ENCODE results near the gene SPHK2. TPM values are rescaled to one million over a fixed set of nuclear protein-coding genes. Genes with fewer than 3 reads are reported as not detected.

Gene SPHK2
- polyA plus RNA-seq, 1 experiment: 4.6 TPM

DNA sequence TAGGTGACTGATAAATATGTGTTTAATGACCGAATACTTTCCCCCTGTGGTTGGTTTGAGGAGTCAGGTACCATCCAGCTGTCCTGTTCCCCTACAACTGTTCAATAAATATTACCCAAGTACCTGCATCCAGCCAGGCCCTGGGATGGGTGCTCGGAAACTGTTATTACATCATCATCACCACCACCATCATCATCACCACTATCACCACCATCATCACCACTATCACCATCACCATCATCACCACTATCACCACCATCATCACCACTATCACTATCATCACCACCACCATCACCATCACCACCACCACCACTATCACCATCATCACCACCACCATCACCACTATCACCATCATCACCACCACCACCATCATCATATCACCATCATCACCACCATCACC, 49.5 kb downstream of the SPHK2 start:
- H3K4me3 ChIP-seq (ENCODE audit: low read depth, low read length): no peak overlapping the region
- H3K9me3 ChIP-seq (ENCODE audit: control insufficient read depth, insufficient read depth, low read length): no peaks in the 10 kb centered on the region; the same call in 1 of the 2 replicates
- no peak for DNase-seq (ENCODE audit: low read depth, low spot score)
- no peak overlapping the region for H3K27ac ChIP-seq (ENCODE audit: low read depth, low read length)
- peaks cover 3% of the 10 kb centered on the region for H3K27me3 ChIP-seq (ENCODE audit: control insufficient read depth, insufficient read depth, low read length)
- ChIA-PET CTCF (no interaction called here), POLR2A (no interaction called here)
- TF ChIP-seq, protein P1, sequence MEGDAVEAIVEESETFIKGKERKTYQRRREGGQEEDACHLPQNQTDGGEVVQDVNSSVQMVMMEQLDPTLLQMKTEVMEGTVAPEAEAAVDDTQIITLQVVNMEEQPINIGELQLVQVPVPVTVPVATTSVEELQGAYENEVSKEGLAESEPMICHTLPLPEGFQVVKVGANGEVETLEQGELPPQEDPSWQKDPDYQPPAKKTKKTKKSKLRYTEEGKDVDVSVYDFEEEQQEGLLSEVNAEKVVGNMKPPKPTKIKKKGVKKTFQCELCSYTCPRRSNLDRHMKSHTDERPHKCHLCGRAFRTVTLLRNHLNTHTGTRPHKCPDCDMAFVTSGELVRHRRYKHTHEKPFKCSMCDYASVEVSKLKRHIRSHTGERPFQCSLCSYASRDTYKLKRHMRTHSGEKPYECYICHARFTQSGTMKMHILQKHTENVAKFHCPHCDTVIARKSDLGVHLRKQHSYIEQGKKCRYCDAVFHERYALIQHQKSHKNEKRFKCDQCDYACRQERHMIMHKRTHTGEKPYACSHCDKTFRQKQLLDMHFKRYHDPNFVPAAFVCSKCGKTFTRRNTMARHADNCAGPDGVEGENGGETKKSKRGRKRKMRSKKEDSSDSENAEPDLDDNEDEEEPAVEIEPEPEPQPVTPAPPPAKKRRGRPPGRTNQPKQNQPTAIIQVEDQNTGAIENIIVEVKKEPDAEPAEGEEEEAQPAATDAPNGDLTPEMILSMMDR (IDR thresholded peaks at IDR 0.05; ENCODE audit: low read depth, low read length): no peak

DNA sequence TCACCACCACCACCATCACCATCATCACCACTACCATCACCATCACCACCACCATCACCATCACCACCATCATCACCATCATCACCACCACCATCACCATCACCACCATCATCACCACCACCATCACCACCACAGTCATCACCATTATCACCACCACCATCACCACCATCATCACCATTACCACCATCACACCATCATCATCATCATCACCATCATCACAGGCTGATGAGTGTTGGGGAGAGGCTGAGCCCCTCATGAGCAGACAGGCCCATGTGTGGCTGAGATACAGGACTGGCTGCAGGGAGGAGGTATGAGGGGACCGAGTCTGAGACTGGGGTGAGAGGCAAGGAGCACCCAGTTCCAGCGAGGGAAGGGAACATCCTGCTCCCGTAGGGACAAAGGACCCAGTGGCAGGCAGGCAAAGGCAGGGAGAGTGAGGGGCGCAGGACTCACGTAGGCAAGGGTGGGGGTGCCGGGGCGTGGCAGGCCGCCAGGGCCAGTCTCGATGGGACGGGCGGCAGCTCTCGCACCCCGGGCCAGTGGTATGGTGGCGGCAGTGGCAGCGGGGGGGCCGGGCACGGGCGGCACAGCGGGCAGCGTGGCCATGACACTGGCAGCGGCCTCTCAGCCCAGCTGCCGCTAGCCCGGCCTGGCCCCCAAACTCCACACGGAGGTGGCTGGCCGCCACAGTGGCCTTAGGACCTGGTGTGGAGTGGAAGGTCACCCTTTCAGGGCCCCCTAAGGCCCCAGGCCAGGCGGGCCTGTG, 50.8 kb downstream of the SPHK2 start:
- CTCF ChIA-PET: no interaction called here
- TF ChIP-seq, protein P1 (IDR thresholded peaks at IDR 0.05; ENCODE audit: low read depth, low read length): no peak
- Histone ChIP-seq H3K4me3 (ENCODE audit: low read depth, low read length) (no peak overlapping the region), H3K27me3 (ENCODE audit: control insufficient read depth, insufficient read depth, low read length) (peaks cover 3% of the 10 kb centered on the region), H3K27ac (ENCODE audit: low read depth, low read length) (no peak overlapping the region), H3K9me3 (ENCODE audit: control insufficient read depth, insufficient read depth, low read length) (no peaks in the 10 kb centered on the region; the same call in 1 of the 2 replicates)
- no peak for DNase-seq (ENCODE audit: low read depth, low spot score)
- POLR2A ChIA-PET: no interaction called here

DNA sequence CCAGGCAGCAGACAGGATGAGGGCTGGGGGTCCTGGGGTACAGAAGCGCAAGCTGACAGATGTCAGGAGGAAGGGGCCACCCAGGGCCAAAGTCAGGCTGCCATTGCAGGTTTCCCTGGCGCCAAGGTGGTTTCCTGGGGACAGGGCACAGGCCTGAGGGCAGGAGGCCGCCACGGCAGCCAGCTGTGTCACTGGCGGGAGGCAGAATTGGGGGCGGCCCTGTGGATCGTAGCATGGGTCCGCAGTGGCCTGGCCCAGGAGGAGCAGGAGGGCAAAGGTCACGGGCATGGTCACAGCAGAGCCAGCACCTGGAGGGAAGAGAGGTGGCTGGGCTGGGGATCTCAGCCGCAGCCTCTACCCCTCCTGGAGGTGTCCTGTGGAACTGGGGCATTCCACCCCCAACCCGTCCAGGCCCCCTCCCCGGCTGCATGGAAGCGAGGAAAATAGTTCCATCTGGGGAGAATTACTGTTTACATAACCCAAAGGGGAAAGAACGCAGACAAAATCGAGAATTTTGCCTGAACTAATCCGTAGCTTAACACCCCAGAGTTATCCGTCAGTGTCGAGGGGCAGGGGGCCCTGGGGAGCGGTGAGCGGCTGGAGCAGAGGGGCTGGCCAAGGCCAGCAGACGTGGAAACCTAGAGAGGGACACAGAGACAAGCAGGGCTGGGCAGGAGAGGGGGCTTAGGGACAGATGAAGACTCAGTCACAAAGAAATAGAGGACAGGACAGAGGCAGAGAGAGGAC, 51.6 kb downstream of the SPHK2 start:
- H3K9me3 ChIP-seq (ENCODE audit: control insufficient read depth, insufficient read depth, low read length): no peaks in the 10 kb centered on the region; the same call in 1 of the 2 replicates
- H3K4me3 ChIP-seq (ENCODE audit: low read depth, low read length): no peak overlapping the region
- peaks cover 3% of the 10 kb centered on the region for H3K27me3 ChIP-seq (ENCODE audit: control insufficient read depth, insufficient read depth, low read length)
- TF ChIP-seq, protein P1 (IDR thresholded peaks at IDR 0.05; ENCODE audit: low read depth, low read length): no peak
- CTCF ChIA-PET: no interaction called here
- no peak for DNase-seq (ENCODE audit: low read depth, low spot score)
- no peak overlapping the region for H3K27ac ChIP-seq (ENCODE audit: low read depth, low read length)
- POLR2A ChIA-PET: no interaction called here

DNA sequence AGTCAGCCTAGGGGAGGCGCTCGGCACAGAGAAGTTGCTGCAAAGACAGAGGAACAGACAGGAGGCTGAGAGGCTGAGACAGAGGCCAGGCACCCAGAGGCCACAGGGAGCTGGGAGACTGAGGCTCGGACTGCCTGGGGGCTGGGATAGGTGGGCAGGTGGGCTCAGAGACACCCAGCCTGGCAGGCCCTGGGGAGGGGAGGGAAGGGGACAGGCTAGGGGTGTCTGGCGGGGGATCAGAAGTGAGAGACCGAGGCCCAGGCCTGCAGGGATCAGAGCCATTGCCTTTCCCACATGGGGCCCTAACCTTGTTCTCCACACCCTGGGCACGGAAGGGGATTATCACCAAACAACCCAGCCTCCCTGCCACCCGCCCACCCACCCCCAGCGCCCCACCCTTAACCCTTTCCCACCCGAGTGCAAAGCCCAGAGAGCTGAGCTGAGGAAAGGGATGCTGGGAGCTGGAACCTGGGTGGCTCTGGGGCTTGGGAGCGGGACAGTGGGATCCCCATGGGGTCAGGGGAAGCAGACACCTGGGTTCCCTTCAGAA, 52.2 kb downstream of the SPHK2 start:
- H3K27me3 ChIP-seq (ENCODE audit: control insufficient read depth, insufficient read depth, low read length): peaks cover 3% of the 10 kb centered on the region
- H3K9me3 ChIP-seq (ENCODE audit: control insufficient read depth, insufficient read depth, low read length): no peaks in the 10 kb centered on the region; the same call in 1 of the 2 replicates
- H3K27ac ChIP-seq (ENCODE audit: low read depth, low read length): no peak overlapping the region
- H3K4me3 ChIP-seq (ENCODE audit: low read depth, low read length): no peak overlapping the region
- ChIA-PET POLR2A (no interaction called here), CTCF (no interaction called here)
- TF ChIP-seq, protein P1 (IDR thresholded peaks at IDR 0.05; ENCODE audit: low read depth, low read length): no peak
- DNase-seq (ENCODE audit: low read depth, low spot score): no peak

DNA sequence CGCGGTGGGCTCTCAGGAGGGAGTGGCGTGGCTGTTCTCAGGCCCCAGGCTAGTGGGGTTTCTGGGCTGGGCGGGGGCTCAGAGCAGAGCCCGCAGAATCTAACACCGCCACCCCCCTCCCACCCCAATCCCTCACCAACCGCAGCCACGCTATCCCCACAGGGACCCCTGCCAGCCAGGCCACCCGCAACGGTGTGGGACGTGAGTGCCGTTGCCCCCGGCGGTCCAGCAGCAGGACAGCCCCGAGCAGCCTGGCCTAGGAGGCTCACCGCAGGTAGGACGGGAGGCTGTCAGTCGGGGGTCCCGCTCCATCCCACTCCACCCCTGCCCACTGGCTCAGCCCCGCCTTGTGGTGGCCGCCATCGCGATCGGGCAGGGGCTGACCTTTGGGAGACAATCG, 53.7 kb downstream of the SPHK2 start, which contains the start of gene NTN5:
TSS of gene NTN5 (minus strand) at position 24 of the 400 bp plus-strand sequence. CDS start 2,031 bp downstream, outside the sequence.
- Histone ChIP-seq H3K4me3 (ENCODE audit: low read depth, low read length) (no peak within 1 kb of the TSS), H3K27ac (ENCODE audit: low read depth, low read length) (no peak within 1 kb of the TSS), H3K9me3 (ENCODE audit: control insufficient read depth, insufficient read depth, low read length) (no peaks in the 10 kb centered on the region; the same call in 1 of the 2 replicates), H3K27me3 (ENCODE audit: control insufficient read depth, insufficient read depth, low read length) (peaks cover 7% of the 10 kb centered on the region)
- CTCF ChIA-PET: interaction anchor here (0.5 to 1.1 kb wide), 2 partner anchors 20 to 155 kb away, joined by 3 read pairs; no protein-coding TSS in a partner anchor
- TF ChIP-seq, protein P1 (IDR thresholded peaks at IDR 0.05; ENCODE audit: low read depth, low read length): no peak
- no peak for DNase-seq (ENCODE audit: low read depth, low spot score)
- POLR2A ChIA-PET: no interaction called here

Data from AG04450 (cell line).